Right forelimb (tissue), 1 donor: ENCODE measurements around the gene LIN37.
"Not testable (repeated sequence)": the region's sequence is repeated elsewhere in the genome, so short reads cannot be mapped to it uniquely, and the experiment has no call there.

ENCODE experiments used
- DNase-seq: peaks from one replicate; pipeline ENCODE4 v3.0.0-alpha.2; 2018

The LIN37 gene

GRCh38 chr19:35790981-35791813, 42.8 kb downstream of the LIN37 start:
- no peak for DNase-seq

- no peak for DNase-seq
These were observed 43.5 kb downstream of the LIN37 start for GRCh38 chr19:35791814-35792279.

GRCh38 chr19:35792312-35792711, 43.9 kb downstream of the LIN37 start:
- no peak for DNase-seq

- no peak for DNase-seq
These were observed 44.5 kb downstream of the LIN37 start for GRCh38 chr19:35792888-35793287.

GRCh38 chr19:35793381-35794165, 45.2 kb downstream of the LIN37 start:
- DNase-seq = no peak

GRCh38 chr19:35795564-35795963, 47.2 kb downstream of the LIN37 start:
- DNase-seq = not testable (repeated sequence)

GRCh38 chr19:35796645-35797542, 48.5 kb downstream of the LIN37 start:
- no peak for DNase-seq

GRCh38 chr19:35797663-35798062, 49.3 kb downstream of the LIN37 start:
- DNase-seq = no peak

- no peak for DNase-seq
These were observed 53.5 kb downstream of the LIN37 start for GRCh38 chr19:35801828-35802227.
